GM21737 (cell line): ENCODE measurements around the gene LORICRIN.

ENCODE experiments used
- ATAC-seq: cut with Tn5 transposase; IDR thresholded peaks from one replicate; pipeline ENCODE4 v1.9.1; 2021; ENCODE audit warnings: mild to moderate bottlenecking, moderate library complexity; ENCODE audit not compliant: unreplicated experiment

Gene LORICRIN

DNA sequence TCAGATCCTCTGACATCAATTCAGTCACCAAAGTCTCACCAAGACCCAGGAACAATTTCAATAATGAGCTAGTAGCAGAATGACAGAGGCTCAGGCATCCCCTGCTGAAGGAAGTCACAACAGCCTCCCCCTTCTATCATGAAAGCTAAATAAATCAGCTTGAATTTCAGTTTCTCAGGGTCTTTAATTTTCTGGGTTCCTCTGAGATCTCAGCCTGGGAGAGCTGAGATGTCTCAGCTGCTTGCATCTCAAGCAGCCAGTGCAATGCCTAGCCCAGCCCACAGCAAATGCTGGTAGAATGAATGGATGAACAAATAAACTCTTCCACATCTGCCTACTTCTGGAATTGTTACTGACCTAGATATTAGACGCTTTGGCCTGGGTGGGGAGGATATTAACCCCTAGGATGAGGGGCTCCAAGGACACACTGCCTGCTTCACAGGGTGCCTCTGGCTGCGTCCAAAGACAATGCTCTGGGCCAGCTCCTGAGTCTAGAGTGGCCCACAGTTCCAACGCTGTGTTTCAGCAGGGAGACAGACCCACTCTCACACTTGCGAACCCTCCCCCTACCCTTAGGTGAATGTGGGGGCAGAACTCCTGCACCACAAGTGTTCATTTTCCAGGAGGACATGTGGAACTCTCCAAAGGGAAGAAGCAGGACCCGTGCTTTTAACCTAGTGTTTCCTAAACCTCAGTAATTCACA lies 11.2 kb upstream of the LORICRIN start:
- ATAC-seq = no peak

DNA sequence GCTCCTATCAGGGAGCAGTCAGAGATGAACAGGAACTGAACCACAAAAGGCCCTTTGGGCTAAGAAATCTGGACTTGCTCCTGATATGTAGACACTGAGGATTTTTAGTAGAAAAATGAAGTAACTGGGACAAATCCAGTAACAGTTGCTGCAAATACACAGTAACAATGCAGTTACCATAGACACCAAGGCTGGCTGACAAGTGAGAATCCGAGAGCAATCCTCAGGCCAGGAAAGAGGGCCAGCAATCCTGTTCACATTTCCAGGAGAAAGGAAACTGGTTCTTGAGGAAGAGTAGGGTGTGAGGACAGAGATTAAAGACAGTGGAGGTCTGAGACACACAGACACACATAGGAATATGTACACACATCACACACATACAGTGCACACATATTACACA lies 9.3 kb upstream of the LORICRIN start:
- no peak for ATAC-seq

DNA sequence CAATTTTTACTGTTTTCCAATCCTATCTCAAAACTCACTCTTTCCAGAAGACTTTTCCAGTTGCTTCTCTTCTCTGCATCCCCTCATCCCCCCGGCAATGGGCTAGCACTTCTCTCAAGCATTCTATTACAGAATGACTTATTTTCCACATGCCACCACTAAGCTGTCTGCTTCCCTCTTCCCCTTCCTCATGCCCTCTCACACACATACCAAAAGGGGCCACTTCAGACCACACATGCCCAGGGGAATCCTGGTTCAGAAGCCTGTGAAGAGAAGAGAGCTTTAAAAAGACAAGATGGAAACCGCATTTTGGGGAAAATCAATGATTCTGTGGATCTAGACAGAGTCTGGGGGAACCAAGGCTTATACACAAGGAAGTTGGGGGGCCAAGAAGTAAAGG lies 8.4 kb upstream of the LORICRIN start:
- ATAC-seq = no peak

DNA sequence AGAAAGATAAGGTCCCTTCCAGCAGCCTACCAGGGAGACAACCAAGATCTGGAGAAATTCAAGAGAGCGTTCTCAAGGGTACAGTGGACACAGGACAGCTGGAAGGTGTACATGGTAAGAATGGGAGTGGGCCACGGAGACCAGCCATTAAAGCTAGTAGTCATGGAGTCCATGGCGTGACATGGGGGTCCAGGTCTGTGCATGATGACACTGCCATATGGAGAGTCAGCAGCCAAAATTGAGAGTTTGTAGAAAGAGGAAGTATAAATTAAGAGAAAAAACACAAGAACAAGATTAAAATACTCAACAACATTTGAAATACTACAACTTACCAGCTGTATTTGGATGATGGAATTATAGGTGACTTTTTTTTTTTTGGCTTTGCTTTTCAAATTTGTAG lies 7.9 kb upstream of the LORICRIN start:
- ATAC-seq = no peak

DNA sequence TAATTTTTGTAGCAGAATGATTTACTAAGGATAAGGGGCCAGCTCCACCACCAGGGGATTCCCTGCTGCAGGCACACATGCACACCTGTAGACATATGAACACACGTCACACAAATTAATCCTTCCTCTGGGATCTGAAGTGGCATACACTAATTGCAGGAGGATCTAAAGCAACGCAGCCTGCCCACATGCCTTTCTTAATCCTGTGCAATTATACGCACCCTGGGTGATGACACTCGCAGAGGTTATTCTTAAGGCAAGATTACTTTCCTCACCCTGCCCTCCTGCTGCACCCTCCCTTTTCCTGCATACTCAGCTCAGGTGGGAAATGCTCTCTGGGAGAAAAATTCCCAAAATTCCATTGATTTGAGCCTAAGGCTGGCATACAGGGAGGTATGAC lies 7.5 kb upstream of the LORICRIN start:
- no peak for ATAC-seq

DNA sequence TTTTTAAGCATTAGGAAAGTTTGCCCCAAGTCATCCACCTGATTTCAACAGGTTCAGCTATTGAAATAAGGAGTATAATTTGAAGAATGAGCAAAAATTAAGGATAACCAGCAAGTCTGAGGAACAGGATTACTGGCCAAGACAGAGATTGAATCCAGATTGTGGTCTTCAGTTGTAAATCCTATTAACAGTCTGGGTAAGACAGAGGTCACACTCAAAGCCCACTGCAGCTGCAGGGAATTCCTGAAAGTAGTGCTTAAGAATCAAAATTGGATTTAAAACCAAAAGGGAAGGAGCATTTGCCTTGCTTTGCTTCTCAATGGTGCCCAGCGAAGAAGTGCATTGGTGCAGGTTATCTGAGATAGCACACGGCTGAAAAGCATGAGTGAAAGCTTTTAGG lies 6.4 kb upstream of the LORICRIN start:
- no peak for ATAC-seq

DNA sequence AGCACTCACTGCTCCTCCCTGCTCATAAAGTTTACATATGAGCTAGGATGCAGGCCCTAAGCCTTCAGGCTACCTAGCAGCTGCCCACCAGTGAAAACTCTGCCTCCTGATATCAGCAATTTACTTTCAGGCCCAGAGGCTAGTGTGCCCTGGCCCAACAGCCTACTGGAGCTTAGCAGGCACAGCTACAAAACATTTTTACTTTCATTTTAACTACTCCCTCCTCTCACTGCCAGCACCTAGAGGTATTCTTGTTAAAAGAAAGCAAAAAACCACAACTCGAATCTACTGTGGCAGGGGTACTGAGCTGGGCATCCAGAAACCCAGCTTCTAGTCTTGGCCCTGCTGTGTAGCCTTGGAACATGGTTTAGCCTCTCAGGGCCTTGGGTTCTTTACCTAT lies 5.8 kb upstream of the LORICRIN start:
- no peak for ATAC-seq

DNA sequence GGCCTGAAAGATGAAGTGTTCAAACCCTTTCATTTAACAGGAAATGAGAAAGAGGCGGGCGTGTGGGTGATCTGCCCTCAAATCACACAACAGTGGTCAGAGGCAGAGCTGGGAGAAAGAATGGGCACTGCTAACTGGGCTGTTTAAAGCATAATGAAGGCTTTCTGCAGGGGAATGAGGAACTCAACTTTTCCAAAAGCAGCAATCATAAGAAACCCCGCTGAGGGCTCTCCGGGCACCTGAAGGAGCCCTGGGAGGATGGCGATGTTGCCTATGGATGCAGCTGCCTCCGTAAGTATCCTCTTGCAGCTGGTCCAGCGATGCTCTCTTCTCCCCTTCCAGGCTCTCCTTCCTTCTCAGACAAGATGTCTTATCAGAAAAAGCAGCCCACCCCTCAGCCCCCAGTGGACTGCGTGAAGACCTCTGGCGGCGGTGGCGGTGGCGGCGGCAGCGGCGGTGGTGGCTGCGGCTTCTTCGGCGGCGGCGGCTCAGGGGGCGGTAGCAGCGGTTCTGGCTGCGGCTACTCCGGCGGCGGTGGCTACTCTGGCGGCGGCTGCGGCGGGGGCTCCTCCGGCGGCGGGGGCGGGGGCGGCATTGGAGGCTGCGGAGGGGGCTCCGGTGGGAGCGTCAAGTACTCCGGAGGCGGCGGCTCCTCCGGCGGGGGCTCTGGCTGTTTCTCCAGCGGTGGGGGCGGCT lies 1.2 kb downstream of the LORICRIN start:
- no peak for ATAC-seq

DNA sequence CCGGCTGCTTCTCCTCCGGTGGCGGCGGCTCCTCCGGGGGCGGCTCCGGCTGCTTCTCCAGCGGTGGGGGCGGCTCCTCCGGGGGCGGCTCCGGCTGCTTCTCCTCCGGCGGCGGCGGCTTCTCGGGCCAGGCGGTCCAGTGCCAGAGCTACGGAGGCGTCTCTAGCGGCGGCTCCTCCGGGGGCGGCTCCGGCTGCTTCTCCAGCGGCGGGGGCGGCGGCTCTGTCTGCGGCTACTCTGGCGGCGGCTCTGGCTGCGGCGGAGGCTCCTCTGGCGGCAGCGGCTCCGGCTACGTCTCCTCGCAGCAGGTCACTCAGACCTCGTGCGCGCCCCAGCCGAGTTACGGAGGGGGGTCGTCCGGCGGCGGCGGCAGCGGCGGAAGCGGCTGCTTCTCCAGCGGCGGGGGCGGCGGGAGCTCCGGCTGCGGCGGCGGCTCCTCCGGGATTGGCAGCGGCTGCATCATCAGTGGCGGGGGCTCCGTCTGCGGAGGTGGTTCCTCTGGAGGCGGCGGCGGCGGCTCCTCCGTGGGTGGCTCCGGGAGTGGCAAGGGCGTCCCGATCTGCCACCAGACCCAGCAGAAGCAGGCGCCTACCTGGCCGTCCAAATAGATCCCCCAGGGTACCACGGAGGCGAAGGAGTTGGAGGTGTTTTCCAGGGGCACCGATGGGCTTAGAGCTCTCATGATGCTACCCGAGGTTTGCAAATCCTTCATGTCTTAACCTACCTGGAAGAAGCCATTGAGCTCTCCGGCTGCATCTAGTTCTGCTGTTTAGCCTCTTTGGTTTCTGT lies 2.0 kb downstream of the LORICRIN start:
- no peak for ATAC-seq

DNA sequence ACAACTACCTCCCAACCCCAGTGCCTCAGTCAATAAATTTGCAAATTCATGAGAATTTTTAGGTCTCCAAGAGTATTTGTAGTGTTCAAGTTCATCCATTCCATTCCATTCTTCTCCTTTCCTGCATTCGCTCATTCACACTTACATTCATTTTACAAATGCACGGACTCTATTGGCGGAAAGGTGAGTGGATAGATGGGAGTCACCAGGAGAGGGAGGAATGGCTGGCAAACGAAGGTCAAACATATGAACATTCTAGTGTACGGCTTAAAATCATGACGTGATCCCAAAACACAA lies 2.5 kb downstream of the LORICRIN start:
- no peak for ATAC-seq

DNA sequence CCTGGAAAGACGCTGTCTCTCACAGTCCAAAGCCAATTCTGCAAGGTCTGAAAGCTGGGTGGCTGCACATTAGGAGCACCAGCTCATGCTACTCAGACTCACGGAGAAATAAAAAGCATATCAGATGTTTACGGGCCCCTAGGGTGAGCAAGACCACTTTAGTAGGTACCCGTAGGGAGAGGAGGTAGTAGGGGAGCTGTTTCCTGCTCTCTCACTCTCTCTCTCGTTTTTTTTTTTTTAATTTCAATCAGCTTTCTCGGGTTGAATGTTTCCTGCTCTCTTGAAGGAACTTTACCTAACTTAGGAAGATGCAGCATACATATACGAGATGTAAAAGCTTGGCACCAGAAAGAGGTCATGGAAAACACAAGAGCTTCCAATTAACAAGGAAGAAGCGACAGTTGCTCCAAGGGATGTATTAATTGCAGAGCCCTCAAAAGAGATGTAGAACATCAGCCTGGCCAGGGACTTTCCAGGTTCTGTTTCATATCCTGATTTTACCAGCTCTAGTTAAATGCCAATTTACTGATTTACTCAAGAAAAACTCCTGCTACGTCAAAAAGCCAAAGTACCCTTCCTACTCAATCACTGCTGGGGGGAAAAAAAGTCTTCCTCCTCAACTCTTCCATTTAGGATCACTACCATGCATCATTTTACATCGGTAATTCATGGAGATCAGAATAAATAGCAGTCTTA lies 3.1 kb downstream of the LORICRIN start:
- no peak for ATAC-seq

DNA sequence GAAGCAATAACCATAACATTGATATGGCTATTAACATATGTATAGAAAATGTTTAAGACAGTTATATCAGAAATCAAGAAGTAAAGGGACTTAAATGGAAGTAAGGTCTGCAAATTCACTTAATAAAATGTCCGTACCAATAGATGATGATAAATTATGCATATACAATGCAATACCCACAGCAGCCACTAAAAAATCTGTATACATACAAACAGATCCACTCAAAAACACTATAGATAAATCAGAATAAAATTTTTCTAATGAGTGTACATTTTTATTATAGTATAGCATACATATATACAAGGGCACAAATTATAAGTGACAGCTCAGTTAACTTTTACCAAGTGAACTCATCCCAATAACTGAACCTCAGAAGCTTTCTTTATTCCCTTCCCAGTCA lies 6.0 kb downstream of the LORICRIN start:
- no peak for ATAC-seq

DNA sequence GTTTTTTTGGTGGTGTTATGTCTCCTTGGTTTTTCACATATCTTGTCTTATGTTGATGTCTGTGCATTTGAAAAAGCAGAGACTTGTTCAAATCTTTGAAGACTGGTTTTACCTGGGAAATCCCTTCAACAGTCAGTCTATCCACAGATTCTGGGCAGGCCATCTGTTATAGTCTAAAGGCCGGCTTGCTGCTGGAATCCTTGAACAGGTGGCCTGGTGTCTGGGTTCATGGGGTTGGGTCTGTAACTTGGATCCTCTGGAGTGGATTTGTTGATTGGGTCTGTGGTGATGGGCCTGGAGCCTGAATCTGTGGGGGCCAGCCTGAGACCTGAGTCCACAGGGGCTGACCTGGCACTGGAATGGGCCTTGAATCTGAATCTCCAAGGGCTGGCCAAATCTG lies 12.2 kb downstream of the LORICRIN start:
- no peak for ATAC-seq

DNA sequence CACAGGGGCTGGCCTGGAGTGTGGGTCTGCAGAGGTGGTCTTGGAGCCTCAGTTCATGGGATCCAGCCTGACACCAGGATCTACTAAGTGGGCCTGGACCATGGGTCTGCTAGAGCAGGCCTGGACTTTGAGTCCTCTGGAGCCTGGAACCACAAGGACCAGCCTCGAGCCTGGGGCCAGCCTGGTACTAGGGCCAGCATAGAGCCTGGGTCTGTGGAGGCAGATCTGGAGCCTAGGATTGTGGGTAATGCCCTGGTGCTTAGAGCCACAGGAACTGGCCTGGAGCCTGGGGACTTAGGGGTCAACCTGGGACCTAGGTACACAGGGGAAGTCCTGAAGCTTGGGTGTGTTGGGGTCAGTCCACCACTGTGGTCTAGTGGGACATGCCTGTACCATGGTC lies 12.7 kb downstream of the LORICRIN start:
- no peak for ATAC-seq

DNA sequence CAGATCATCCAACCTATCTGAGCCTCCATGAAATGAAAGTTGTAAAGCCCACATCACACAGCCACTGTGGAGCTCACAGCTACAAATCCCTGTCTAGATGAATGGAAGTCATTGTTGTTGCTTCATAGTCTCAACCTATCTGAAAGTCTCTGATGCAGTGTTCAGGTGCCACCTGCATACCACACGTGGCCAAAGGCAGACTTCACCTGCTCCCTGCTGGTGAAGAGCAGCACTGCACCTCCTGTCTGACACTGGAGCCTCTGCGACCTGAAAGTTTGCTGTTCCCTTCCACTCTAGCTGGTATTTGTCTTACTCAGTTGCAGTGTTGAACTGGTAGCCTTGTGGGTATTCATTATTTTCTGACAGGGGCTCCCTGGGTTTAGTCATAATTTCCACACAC lies 18.4 kb downstream of the LORICRIN start:
- peak; percentile 71 for ATAC-seq

DNA sequence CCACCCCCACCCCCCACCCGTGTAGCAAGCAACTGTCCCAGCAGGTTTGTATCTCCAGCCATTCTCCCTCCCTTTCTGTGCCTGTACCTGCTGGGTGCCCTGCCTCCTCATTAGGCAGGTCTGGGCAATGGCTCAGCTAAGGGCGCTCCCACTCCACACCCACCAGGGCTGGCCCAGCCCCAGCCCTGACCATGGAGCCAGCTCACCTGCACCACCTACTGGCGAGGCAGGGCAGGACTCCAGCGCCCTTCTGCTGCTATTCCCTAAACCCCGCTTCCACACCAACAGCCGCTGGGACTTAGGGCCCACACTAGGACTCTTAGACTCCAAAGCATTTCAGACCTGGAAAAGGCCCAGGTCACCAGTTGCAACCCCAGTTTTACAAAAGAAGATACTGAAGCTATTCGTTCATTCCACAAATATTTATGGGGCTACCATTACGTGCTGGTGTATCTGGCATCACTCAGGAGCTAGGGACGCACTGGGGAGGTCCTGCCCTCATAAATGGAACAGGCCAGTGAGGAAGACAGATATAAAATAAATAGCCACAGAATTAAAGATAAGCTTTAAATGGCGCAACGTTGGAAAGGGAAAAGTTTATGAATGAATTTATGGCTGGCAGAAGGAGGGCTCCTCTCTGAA lies 29.3 kb downstream of the LORICRIN start:
- no peak for ATAC-seq

DNA sequence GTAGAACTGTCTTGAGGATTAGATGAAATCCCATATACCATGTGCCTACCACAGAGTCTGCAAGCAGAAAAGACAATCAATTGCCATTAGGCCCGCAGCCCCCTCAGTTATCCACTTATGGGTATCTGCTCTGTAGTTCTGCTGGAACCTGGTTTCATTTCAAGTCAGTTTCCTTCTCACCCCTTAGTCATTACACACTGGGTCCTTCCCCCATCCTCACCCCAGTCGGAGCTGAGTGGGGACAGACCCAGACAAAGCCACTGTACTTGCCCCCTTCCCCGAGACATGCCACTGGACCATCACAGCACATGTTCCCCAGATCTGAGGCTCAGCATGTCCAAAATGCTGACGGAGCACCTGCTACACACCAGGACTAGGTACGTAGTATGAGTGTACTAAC lies 32.0 kb downstream of the LORICRIN start:
- no peak for ATAC-seq

DNA sequence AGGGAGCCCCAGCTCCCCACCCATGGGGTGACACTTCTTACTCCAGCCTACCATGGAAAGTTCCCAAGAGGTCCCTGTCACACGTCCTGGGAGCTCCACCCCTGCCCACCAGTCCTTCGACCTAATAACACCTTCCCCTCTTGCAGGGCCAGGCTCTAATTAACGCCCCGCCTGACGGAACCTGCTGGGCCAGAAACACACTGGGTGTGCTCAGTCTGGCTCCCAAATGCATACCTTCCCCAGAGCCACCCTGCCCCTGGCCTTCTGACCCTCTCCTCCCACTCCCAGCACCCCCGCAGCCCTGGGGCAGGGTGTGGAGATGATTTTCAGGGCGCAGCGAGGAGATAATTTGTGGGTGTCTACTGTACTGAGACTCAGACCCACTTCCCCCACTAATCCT lies 32.7 kb downstream of the LORICRIN start:
- ATAC-seq = no peak

DNA sequence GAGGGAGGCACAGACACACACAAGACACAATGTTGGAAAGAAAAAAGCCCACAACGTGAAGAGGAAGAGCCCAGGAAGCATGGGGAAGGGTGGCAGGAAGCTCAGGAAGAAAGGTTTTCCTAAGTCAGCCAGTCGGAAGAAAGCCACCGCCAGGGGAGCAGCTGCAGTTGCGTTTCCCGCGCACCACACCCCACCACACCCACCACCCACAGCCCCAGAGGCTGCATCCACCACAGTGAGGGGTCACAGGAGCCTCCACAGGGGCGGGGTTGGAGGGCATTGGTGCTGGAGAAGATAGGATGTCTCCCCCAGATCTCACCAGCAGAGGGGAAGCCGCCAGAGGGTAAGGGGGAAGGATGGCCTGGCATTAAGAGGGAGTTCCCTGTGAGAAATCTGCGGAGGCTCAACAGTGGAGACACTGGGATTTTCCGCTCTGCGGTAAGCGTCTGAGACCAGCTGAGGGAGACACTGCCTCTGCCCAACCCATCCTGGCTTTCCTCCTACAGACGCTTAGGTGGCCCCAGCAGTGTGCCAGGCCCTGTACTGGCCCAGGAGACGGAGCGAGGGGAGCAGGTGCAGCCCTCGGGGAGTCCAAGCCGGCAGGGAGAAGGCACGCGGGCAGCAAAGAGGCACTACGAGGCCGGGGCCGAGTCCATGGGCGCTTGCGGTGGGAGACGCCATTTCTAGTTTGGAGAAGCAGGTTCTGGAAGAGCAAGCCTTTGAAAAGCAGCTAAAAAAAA lies 33.4 kb downstream of the LORICRIN start:
- ATAC-seq = no peak

DNA sequence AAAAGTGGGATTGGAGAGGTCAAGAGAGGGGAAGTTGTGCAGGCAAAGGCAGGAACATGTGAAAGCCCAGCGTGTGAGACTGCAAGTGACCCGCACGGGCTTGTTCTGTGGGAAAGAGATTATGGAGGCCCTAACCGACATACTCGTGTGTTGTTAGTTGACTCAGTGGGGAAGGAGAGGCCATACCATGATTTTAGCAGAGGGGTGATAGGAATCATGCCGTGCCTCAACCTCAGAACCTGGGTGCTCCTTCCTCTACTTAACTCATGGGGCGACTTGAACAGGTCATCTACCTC lies 33.9 kb downstream of the LORICRIN start:
- ATAC-seq = no peak

DNA sequence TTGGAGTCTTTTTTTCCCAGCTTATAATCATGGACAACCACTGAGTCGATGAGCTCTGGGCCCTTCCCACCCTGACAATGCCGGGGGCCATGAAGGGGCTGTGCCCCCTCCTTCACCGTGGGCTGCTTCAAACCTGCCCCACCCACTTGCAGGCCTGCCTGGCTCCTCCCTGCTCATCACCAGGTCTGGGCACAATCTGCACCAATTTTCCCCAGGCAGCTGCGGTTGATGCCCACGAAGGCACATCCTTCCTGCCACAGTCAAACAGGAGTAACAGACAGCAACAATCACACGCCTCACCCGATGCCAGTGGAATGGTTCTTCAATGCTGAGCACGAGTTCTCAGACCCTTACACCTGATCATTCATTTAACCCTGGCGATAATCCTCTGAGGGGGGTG lies 34.4 kb downstream of the LORICRIN start:
- ATAC-seq = no peak
